ENCODE measurements around the gene FIS1.

Gene FIS1

DNA sequence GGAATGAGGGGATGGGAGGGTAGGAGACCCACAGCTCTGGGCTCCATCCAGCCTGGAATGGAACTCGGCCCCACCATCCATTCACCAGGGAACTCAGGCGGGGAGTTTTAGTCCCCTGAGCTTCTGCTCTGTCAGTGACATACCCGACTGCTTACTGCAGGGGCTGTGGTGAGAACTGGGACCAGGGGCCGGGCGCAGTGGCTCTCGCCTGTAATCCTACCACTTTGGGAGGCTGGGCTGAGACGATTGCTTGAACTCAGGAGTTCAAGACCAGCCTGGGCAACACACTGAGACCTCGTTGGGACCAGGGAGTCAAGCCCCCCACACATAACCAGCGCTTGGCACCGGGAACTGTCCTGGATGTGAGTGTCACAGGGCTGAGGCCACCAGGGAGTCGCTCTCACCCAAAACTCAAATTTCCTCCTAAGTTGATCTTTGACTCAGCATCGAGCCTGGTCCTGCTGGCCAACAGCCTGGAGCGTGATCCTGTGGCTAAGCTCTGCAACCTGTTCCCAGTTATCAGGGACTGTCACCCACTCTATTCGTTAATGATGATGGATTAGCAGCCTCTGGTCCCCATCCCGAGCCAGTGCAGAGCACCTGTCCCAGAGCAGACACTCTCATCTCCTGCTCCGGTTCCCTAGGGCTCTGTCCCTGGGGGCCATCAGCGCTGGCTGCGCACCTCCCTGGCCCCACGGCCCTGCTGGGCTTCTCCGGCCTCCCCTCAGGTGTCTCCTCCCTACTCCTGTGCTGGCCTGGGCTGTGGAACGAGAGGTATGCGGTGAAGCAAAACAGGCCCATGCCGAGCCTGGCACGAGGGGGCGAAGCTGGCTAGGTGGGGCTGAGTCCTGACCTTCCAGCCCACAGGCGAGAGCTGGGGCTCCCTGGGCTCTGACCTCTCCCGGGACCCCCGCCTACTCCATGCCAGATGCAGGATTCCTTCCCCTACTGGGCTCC is 6.4 kb downstream of the FIS1 start:
- no peak for DNase-seq (ENCODE audit: insufficient read length)
- no peak for TF ChIP-seq TAF1 (IDR thresholded peaks at IDR 0.05; ENCODE audit: borderline replicate concordance, low read depth, low read length)
- no peak for TF ChIP-seq POLR2AphosphoS5 (IDR thresholded peaks at IDR 0.05; ENCODE audit: low read depth, low read length)
- TF ChIP-seq POLR2A (IDR thresholded peaks at IDR 0.05; ENCODE audit: low read depth, low read length): no peak
- FAIRE-seq: no peak

DNA sequence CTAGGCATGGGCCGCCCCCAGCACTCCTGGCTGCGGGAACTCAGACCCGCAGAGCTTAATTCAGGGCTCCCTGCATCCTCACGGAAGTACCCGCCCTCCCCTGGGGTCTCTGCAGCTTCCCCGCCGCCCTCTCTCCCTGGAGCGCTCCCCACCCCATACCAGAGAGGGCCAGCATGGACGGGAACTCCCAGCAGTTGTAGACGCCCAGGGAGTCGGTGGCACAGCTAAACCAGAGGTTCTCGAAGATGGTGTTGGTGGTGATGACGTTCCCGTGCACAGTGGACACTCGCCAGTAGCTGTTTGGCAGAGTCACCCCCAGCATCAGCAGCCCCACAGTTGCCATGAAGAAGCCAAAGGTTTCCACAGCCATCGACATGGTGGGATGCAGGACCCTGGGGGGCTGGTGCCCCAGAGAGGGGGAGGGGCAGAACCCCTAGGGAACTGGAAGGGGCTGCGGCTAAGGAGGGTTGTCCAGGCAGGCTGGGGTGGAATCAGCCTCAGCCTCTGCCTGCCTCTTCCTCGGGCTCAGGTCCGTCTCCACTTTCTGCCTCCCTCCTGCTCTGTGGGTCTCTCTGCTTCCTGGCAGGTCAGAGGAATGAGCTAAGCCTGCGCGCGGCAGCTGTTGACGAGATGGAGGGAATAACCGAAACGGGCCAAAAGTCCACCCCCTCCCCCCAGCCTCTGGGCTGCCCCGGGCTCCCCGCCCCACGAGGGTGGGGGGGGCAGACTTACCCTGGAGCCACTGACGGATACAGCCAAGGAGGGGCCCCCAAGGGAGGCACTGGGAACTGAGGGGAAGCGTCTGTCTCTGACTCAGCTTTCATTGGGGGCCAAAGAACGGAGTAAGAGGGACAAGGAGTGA is 7.4 kb downstream of the FIS1 start, which contains the start of gene CLDN15:
Gene CLDN15, minus strand, starts transcription at position 597 of the 862 bp plus-strand sequence. Its CDS starts 221 bp downstream, at position 376.
- FAIRE-seq: no peak
- TF ChIP-seq TAF1 (IDR thresholded peaks at IDR 0.05; ENCODE audit: borderline replicate concordance, low read depth, low read length) (no peak), POLR2AphosphoS5 (IDR thresholded peaks at IDR 0.05; ENCODE audit: low read depth, low read length) (no peak), POLR2A (IDR thresholded peaks at IDR 0.05; ENCODE audit: low read depth, low read length) (no peak)
- DNase-seq (ENCODE audit: insufficient read length): no peak

DNA sequence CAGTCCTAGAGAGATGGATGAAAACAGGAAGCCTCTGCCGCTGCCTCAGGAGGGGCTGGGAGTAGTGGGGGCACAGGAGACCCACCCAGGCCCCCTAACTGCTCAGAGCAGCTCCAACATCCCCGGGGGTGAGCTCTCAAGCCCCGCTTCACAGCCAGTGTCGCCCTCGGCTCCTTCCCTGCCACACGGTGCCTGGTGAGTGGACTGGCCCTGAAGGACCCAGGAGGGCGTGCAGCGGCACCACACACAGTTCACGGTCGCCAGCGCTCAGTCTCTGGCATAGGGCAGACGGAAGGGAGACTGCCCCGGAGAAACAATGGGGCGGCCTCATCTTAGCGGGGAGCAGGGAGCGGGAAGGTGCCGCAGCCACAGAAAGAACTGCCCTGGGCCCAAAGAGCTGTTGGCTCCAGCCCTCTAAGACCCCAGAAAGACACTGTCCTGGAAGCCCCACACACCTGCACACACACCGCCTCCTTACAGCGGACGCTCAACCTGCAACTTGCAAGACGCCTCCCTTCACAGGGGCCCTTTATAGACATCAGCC is 8.5 kb downstream of the FIS1 start:
- no peak for FAIRE-seq
- TF ChIP-seq POLR2AphosphoS5 (IDR thresholded peaks at IDR 0.05; ENCODE audit: low read depth, low read length) (no peak), POLR2A (IDR thresholded peaks at IDR 0.05; ENCODE audit: low read depth, low read length) (no peak), TAF1 (IDR thresholded peaks at IDR 0.05; ENCODE audit: borderline replicate concordance, low read depth, low read length) (no peak)

DNA sequence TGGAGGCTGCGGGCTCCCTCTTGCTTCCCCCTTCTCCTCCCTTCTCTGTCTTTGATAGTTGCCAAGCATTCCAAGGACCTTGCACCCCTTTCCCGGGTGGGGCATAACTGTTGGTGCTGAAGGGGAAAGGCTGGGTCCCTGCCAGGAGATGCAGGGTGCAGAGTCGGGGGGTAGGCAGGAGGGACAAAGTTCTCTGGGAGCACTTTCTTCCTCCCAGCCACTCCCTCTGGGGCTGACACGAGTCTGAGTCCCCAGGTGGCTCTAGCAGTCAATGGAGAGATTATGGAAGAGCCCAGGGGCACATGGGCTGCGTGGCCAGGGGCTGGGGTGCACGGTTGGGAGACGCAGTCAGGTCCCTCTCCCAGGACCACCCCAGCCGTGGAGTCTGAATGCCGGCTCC is 9.4 kb downstream of the FIS1 start:
- no peak for FAIRE-seq
- no peak for DNase-seq (ENCODE audit: insufficient read length)
- TF ChIP-seq POLR2A (IDR thresholded peaks at IDR 0.05; ENCODE audit: low read depth, low read length) (no peak), TAF1 (IDR thresholded peaks at IDR 0.05; ENCODE audit: borderline replicate concordance, low read depth, low read length) (no peak), POLR2AphosphoS5 (IDR thresholded peaks at IDR 0.05; ENCODE audit: low read depth, low read length) (no peak)

More for the DNA sequence above, 8.5 kb downstream of the FIS1 start:
- DNase-seq (ENCODE audit: insufficient read length): no peak

DNA sequence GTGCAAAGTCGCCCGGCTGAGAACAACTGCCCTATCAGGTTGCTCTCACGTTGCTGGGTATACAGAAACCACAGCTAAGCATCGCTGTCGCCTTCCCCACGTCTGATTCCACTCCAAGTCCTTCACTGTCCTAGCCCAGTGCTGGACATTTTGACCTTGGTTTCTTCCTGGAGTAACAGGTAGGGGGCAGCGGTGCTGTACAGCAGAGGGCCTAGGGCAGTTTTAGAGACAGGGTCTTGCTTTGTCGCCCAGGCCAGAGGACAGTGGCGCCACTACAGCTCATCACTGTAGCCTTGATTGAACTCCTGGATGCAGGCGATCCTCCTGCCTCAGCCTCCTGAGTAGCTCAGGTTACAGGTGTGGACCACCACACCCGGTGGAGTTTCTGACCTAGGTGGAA is 9.8 kb downstream of the FIS1 start:
- FAIRE-seq (no peak), DNase-seq (ENCODE audit: insufficient read length) (no peak)
- TF ChIP-seq POLR2AphosphoS5 (IDR thresholded peaks at IDR 0.05; ENCODE audit: low read depth, low read length) (no peak), POLR2A (IDR thresholded peaks at IDR 0.05; ENCODE audit: low read depth, low read length) (no peak), TAF1 (IDR thresholded peaks at IDR 0.05; ENCODE audit: borderline replicate concordance, low read depth, low read length) (no peak)

DNA sequence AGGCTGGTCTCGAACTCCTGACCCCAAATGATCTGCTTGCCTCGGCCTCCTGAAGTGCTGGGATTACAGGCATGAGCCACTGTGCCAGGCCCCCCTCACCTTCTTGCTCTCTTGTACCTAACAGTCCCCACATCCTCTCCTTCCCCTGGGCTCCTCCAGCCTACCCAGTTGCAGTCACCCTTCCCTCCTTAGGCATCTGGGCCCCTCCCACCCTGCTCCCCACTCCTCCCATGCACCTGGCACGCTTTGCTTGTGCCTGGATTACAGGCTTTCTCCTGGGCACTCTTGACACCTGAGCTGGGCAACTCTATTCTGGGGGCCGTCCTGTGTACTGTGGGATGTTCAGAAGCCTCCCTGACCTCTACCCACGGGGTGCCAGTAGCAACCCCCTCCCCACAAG is 10.2 kb downstream of the FIS1 start:
- no peak for TF ChIP-seq TAF1 (IDR thresholded peaks at IDR 0.05; ENCODE audit: borderline replicate concordance, low read depth, low read length)
- no peak for TF ChIP-seq POLR2AphosphoS5 (IDR thresholded peaks at IDR 0.05; ENCODE audit: low read depth, low read length)
- TF ChIP-seq POLR2A (IDR thresholded peaks at IDR 0.05; ENCODE audit: low read depth, low read length): no peak
- DNase-seq (ENCODE audit: insufficient read length): no peak
- no peak for FAIRE-seq

DNA sequence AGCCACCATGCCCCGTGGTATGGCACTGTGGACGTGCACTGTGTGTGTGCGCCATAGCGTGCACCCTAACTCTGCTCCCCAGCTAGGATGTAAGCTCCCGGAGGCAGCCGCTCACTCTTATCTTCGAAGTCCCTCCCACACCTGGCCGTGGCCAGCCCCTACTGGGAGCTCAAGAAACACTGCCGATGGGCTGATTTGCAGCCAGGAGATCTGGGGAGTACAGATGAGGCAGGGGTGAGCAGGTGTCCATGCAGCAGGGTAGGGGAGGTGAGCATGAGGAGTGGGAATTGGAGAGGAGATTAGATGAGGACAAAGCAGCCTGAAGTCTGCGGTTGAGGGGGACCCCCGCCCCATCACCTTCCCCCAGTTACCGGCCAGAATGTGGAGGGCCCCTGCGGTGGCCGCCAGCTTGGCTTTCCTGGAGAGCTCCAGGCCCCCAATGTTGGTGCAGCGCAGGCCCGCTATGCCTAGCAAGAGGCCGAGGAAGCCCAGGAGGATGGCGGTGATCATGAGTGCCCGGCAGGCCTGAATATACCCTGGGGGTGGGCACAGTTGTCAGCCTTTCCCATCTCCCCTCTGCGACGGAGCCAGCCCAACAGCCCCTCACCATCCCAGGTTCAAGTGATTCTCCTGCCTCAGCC is 10.9 kb downstream of the FIS1 start:
- FAIRE-seq (no peak), DNase-seq (ENCODE audit: insufficient read length) (no peak)
- no peak for TF ChIP-seq POLR2A (IDR thresholded peaks at IDR 0.05; ENCODE audit: low read depth, low read length)
- TF ChIP-seq POLR2AphosphoS5 (IDR thresholded peaks at IDR 0.05; ENCODE audit: low read depth, low read length): no peak
- no peak for TF ChIP-seq TAF1 (IDR thresholded peaks at IDR 0.05; ENCODE audit: borderline replicate concordance, low read depth, low read length)

DNA sequence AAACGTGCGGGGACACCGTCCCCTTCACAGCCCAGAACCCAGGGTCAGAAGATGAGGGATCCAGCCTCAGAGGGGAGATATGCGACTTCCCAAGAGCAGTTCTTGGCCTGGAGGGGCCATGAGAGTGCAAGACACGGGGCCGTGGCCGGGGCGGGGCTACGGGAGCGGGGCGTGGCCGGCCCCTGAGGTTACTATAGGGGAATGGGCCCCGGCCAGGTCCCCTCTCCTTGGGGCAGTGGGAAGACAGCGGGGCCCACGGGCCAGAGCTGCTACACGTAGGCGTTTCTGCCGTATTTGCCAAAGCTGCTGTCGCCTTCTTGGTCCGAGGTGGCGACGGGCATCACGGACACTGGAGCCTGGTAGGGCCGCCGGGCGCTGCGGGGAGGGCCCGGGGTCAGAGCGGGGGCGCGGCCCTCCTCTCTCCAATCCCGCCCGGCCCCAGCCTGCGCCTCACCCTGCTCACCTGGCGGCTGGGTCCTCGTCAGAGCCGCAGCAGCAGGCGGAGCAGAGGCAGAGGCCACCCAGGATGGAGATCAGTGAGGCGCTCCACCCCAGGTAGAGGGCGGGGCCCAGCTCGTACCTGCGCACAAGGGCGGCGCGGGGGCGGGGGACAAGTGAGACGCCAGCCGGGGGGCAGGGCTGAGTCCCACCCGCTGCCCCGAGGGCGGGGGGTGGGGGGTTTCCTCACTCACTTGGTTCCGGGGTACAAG is 12.6 kb downstream of the FIS1 start:
- FAIRE-seq (no peak), DNase-seq (ENCODE audit: insufficient read length) (no peak)
- TF ChIP-seq POLR2AphosphoS5 (IDR thresholded peaks at IDR 0.05; ENCODE audit: low read depth, low read length) (no peak), TAF1 (IDR thresholded peaks at IDR 0.05; ENCODE audit: borderline replicate concordance, low read depth, low read length) (no peak), POLR2A (IDR thresholded peaks at IDR 0.05; ENCODE audit: low read depth, low read length) (no peak)

DNA sequence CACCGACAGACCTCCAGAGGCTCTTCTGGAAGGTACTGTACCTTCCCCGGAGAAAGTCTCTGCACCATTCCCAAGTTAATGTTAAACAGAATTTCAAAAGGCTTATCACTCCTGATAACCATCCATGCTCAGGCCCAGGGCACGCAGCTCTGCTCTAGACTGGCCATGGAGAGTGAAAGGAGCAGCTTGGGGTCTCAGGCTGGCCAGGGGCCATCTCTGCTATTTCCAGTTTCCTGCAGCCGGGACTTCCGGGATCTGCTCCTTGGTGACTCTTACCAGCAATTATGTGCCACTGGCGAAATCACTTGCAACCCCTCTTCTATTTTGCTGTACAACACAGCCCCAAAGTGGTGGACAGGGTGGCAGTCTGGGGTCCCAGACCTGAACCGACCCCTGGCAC is 13.2 kb downstream of the FIS1 start:
- TF ChIP-seq POLR2A (IDR thresholded peaks at IDR 0.05; ENCODE audit: low read depth, low read length) (no peak), TAF1 (IDR thresholded peaks at IDR 0.05; ENCODE audit: borderline replicate concordance, low read depth, low read length) (no peak), POLR2AphosphoS5 (IDR thresholded peaks at IDR 0.05; ENCODE audit: low read depth, low read length) (no peak)
- no peak for FAIRE-seq

DNA sequence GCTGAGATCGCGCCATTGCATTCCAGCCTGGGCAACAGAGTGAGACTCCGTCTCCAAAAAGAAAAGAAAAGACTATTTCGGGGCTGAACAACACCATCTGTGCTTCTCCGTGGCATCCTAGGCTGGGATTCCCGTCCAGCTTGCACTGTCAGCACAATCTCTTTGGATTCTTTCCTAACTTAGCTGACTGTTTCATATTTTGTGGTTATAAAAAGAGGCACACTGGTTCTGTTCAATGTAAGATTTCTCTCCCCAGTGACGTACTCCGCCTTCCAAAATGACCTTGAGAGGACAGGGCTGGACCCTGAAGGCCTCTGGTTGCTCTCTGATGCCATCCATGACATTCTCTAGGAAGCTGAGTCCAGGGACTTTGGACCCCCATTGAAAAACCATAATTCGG is 18.2 kb downstream of the FIS1 start:
- FAIRE-seq (no peak), DNase-seq (ENCODE audit: insufficient read length) (no peak)
- TF ChIP-seq POLR2A (IDR thresholded peaks at IDR 0.05; ENCODE audit: low read depth, low read length) (no peak), POLR2AphosphoS5 (IDR thresholded peaks at IDR 0.05; ENCODE audit: low read depth, low read length) (no peak), TAF1 (IDR thresholded peaks at IDR 0.05; ENCODE audit: borderline replicate concordance, low read depth, low read length) (no peak)

More for the DNA sequence above, 13.2 kb downstream of the FIS1 start:
- no peak for DNase-seq (ENCODE audit: insufficient read length)
